ENCODE results near the gene PPP1R14C.

DNA sequence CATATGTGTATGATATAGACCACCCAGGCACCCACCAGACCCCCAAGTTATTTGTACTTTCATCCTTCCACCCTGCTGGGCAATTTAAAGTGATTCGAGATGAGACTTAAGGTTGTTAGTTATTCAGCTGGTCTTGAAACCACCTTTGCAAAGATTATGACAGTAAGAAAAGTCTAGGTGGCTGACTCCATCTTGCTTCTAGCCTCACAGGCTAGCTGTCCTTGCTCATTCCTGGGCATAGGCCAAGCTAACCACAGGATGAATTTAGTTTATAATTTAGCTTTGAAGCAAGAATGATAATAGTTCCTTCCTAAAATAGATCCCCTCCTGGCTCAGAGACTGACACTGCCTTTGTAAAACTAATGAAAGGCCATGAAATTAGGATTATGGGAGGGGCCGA, 154.0 kb downstream of the PPP1R14C start:
- TF ChIP-seq, protein P1, sequence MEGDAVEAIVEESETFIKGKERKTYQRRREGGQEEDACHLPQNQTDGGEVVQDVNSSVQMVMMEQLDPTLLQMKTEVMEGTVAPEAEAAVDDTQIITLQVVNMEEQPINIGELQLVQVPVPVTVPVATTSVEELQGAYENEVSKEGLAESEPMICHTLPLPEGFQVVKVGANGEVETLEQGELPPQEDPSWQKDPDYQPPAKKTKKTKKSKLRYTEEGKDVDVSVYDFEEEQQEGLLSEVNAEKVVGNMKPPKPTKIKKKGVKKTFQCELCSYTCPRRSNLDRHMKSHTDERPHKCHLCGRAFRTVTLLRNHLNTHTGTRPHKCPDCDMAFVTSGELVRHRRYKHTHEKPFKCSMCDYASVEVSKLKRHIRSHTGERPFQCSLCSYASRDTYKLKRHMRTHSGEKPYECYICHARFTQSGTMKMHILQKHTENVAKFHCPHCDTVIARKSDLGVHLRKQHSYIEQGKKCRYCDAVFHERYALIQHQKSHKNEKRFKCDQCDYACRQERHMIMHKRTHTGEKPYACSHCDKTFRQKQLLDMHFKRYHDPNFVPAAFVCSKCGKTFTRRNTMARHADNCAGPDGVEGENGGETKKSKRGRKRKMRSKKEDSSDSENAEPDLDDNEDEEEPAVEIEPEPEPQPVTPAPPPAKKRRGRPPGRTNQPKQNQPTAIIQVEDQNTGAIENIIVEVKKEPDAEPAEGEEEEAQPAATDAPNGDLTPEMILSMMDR (conservative IDR thresholded peaks at IDR 0.05): no peak
- no peak for TF ChIP-seq EZH2 (IDR thresholded peaks at IDR 0.05; ENCODE audit: low read depth)

Data from PC-9 (cell line).